NCI-H446 treated with DMSO at 0.1 percent for 48 hours (cell line): ENCODE data around the gene GPR146.

Experiments used
- DNase-seq: peaks from one replicate; lab custom pipeline; 2025; lab: John Stamatoyannopoulos, UW

Gene GPR146

GRCh38 chr7:1108264-1108920 is 64.0 kb downstream of the GPR146 start:
- no peak for DNase-seq
